Measurements from ENCODE around the gene SRSF1.

Gene SRSF1

DNA sequence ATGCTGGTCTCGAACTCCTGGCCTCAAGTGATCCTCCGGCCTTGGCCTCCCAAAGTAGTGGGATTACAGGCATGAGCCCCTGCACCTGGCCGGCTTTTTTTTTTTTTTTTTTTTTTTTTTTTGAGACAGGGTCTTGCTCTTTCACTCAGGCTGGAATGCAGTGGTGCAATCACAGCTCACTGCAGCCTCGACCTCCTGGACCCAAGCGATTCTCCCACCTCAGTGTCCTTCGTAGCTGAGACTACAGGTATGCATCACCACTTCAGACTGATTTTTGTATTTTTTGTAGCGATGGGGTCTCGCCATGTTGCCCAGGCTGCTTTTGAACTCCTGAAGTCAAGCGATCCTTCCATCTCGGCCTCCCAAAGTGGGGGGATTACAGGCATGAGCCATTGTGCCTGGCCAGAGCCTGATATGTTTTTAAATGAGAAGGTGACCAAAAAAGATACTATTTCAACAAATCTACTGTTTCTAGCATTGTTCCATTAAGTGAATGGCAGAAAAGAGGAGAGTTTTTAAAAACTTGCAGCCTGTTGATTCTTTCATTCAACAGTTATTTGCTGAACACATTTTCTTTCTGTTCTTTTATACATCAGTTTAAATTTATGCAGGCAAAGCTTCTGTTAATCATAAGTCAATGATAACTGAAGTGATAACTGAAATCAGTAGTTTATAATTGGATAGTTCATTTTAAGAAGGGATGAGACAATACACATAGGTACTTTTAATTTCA is 3.2 kb upstream of the SRSF1 start:
- DNase-seq: no peak

DNA sequence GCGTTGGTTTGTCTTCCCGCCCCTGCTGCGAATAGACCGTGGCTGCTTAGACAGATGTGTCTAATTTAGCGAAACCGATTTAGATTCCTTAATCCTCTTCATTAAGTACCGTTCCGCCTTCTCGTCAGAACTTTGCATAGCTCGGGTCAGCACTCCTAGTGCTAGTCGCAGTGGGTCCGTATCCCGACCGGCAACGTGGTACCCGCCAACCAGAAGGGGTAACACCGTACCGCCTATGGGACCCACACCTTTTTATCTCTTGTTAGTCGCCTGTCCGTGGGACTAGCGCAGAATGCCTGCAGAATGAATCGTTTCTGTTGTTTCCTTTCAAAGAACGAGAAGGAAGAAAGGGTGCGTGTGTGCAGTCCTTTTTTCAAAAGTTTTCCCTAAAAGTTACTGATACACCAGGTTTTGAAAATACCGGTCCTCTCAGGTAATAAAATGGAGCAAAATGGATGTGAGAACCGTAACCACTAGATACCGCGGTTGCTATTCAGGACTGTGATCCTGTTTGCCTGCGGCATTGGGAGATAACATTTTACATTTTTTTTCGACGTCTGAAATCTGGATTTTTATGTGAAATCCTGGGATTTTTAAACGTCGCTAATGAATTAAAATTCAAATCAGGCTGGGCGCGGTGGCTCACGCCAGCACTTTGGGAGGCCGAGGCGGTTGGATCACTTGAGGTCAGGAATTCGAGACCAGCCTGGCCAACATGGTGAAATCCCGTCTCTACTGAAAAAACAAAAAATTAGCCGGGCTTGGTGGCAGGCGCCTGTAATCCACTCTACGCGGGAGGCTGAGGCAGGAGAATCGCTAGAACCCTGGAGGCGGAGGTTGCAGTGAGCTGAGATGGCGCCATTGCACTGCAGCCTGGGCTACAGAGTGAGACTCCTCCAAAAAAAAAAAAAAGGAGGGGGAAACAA is 998 bp upstream of the SRSF1 start:
- no peak for DNase-seq

DNA sequence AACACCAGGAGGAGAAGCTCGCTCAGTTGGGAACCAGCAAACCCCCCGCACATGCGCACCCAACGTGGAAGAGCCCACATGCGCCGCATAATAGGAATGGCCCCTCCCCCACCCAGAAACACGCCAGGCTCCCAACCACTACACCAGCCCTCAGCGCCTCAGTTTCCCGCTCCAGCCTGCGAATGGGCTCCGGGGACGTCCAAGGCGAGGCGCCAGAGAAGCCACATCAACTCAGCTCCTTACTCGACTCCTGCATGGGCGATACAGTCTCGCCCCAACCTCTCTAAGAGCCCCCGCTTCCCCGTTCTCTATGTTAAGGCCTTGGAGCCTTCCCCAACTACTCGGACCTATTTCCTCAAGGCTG is 504 bp downstream of the SRSF1 start:
- peak; percentile 77 for DNase-seq

DNA sequence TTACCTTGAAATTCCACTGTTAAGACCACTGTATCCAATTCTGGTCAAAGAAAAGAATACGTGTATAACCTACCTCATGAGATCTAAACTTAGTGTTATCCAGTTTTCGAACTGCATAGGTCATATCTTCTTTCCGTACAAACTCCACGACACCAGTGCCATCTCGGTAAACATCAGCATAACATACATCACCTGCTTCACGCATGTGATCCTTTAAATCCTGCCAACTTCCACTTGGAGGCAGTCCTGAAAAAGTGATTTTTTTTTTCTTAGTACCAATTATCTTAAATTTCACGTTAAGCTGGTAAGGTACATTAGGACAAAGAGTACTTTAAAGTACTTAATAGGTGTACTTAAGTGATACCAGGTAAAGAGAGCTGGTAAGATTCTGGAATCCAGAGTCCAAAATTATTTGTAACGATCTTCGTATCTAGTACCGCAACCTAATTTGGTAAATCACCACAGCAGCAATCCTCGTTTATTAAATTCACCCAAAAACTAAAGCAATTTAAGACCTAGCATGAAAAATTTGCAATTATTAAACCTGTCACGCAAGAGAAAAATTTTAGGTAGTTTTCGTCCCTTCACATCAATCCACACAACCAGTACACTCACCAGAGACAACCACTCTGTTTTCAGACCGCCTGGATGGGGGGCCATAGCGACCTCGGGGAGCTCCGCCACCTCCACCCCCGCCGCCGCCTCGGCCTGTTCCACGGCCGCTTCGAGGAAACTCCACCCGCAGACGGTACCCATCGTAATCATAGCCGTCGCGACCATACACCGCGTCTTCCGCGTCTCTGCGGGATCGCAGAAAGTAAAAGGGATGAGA is 1.1 kb downstream of the SRSF1 start:
- DNase-seq: no peak

DNA sequence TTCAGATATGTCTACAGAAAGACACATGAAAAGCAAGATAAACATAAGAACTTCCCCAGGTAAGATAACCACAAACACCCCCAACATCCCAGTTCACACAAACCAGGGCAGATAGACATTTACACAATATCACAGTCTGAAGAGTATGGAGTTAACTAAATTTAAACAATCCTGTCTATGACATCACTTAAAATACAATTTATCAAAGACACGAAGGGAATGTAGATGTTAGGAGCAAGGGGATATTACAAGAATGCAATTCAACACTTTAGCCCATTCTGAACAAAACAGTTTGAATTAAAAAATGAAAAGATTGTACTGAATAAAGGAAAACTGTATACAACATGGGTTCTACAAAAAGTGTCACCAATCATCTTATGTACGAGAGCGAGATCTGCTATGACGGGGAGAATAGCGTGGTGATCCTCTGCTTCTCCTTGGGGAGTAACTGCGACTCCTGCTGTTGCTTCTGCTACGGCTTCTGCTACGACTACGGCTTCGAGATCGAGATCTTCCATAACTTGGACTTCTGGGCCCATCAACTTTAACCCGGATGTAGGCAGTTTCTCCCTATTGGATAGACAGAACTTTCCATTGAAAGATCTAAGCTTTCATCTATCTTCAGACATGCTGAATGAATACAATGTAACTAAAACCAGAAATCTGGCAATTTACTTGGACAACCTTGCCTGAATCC is 1.9 kb downstream of the SRSF1 start:
- no peak for DNase-seq

DNA sequence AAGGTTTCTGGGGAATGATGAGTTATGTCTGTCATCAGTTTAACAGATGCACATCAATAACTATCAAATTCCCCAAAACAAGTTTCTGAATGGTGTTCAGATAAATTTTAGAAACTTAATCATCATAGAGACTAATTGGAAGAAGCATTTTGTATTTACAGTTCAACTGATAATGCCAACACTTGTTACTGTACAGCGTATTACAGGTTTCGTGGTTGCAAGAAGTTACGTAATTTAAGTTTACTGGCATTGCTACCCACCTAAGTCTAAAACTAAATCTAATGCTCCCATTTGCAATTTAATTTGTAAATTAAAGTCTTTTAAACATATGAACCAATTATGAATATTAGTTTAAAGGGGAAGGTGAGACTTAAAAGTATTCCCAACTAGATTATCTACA is 3.0 kb downstream of the SRSF1 start:
- no peak for DNase-seq

DNA sequence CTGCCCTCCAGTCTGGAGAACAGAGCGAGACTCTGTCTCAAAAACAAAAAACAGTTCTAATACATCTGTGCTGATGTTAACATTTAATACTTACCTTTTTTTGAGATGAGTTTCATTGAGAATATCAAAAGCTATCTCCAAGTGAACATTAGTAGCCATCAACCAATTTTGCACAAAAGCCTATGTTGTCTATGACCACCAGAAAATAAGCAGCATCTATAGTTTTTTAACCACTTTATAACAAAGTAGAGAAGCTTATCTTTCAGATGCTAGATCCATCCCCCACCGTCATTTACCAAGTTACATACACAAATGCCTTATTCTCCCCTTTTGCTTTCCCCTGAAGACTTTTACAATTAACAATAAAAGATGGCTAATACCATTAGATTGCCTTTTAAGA is 4.1 kb downstream of the SRSF1 start:
- DNase-seq: no peak

DNA sequence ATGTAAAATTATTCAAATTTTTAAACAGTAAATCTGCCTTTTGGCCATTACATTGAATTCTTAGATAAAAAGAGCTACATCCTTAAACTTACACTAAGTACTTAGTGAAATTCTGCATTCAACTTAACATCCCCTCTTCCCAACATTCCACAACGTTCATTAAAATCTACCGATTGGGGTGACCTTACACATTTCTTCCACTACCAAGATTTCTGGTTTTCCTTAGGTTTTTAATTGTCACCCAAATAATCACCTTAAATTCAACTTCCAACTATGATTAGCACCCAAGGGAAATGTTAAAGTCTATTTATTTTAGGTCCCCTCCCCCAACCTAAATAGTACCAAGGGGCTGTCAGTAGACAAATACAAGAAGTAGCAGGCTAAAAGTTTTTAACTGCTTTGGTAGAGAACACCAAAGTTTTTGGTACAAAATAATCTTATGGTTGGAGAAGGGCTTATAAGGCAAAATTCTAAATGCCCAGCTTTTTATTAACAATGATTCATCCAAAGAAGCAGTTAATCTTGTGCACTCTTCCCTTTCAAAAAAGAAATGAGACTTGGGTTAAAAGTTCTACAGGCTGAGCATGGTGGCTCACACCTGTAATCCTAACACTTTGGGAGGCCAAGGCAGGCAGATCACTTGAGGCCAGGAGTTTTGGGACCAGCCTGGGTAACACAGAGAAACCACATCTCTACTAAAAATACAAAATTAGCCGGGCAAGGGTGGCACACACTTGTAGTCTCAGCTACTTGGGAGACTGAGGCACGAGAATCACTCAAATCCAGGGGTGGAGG is 4.7 kb downstream of the SRSF1 start:
- DNase-seq: no peak

DNA sequence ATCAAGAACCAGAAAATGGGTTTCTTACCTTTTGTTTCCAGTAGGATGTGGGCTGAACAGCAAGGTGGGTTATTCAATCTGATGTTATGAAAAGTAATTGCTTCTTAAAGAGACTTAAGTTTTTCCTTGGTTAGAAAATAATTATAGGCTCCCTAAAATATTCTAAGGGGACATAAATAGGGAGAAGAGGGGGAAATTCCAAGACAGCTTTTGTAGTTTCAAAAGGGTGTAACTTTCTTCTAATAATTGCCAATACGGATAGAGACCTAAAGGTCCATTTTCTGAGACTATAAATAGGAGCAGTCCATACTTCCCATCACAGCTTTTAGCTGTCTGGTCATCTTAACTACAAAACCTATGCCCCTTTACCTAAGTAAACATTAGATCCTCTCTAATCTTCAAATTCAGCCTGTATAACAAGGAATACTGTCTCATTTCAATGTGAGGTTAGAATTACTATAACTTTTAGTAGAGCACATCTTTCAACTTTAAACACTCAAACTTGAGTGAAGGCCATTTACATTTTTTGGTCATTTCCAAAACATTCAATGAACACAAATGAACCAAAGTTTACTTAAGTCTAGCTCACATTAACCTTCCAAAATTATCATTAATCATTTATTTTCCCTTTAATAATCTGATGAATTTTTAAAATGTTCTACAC is 5.5 kb downstream of the SRSF1 start:
- DNase-seq: no peak

DNA sequence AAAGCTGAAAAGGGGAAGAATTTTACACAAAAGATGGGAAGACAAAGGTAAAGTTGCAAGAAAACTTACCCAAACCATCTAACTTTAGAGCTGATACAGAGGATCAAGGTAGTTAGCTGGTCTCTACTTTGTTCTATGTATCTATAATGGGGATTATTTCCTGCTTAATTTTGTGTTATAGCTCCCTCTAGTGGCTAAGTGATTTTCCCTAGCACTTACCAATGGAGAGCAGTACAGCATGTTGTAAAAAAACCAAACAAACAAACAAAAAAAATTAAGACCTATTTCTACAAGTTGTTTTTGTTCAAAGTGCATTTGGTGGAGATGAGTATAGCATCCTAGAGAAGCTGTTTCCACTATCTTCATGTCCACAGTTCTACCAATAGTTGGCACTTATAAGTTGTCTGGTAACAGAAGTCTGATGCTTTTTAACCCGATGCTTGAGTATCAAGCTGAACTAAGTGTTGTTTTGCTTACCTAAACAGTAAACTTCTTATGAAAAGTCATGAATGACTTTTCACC is 7.5 kb downstream of the SRSF1 start:
- DNase-seq: no peak

DNA sequence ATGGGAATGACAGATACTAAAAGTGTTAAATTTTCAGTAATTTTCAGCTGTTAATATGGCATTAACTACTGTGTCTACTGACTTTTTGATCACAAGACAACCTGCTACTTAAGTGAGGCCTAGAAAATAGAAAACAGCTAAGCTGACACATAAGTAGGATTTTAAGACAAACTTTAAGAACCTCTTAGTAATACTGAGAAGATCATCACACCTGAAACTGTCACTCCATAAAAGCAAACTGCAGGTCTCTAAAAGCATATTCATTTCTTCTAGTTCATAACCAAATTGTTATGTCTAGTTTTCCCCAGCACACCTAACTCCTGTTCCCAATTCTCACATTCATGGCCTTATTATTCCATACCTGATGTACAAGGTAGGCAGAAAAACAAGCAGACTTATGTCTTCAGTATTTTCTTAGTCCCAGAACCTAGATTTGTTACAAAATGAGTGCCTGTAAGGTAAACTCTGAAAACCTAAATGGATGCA is 8.0 kb downstream of the SRSF1 start:
- no peak for DNase-seq

DNA sequence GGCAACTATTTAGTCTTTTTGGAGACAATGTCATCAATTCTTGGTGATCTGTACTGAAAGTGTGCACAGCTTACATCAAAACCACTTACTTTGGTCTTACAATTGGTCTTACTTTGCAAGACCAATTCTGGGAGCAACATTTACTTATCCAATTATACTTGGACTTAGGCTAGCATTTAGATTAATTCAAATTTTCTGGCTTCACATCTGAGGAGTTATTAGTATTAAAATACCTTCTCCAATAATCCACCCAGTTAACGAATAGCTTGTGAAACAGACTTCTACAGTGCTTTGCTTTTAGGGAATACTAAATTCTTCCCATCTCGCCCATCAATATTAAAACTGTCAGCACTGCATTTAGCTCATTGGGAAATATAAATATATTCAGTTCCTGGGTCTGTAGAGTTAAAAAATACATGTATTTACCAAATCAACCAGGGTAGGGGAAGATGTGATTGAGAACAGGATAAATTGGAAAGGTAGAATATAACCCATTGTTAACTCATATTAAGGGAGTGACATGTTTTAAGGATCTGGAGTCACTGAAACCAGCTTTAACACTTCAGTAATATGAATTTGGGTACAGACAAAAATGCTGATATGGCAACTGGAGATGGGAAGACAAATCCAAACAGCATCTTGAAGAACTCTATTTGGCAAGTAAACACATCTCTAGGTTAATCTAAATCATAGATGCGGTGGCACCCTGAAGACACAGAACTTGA is 9.8 kb downstream of the SRSF1 start:
- DNase-seq: no peak

DNA sequence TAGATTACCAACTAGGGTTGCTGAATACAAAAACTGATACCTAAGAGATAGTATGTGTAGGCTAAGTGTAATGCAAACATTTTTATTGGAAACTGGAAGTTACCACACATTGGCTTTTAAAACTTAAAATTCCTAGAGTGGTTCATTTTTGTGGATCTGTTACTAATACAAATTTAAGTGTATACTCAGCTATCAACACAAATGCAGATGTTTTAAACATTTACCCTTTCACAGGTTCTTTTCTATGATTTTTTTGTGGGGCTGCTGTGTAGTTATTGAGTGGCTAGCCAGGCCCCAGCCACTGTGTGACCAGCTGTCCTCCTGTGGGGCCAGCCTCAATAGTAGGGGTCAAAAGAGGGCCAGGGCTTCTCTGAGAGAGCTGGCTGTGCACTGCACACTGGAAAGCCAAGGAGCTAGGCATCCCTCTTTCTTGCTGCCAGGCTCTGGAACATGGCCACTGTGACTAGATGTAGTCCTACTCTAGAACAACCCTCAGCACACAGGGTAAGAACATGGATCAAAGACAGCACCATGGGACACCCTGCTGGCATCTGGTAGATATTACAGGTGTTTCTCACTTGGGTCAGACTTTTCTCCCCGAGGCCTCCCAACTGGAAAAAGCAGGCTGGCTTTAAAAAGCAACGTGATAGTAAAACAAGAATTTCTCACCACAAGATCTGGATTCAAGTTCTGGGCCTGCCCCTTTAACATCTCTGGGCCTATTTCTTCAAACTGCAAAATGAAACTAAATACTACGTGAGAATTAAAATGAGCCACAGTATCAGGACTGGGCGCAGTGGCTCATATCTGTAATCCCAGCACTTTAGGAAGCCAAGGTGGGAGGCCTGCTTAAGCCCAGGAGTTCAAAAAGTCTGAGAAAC is 11.7 kb downstream of the SRSF1 start:
- DNase-seq: peak; percentile 73

DNA sequence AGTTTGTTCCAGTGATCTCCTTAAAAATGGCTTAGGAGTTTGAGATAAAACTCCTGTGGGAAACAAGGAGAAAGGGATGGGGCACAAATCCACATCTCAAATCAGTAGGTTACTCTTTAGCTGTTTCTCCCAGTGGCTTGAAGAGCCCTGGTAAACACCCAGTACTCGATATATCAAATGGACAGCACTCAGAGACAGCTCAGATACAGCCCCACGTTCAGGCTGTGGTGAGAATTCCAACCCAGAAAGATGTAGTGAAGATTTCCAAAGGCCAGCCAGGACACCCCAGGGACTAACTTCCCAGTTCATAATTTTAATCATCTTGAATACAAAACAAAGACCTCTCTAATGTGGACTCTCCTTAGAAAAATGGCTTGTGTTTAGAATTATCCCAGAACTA is 12.6 kb downstream of the SRSF1 start:
- no peak for DNase-seq

DNA sequence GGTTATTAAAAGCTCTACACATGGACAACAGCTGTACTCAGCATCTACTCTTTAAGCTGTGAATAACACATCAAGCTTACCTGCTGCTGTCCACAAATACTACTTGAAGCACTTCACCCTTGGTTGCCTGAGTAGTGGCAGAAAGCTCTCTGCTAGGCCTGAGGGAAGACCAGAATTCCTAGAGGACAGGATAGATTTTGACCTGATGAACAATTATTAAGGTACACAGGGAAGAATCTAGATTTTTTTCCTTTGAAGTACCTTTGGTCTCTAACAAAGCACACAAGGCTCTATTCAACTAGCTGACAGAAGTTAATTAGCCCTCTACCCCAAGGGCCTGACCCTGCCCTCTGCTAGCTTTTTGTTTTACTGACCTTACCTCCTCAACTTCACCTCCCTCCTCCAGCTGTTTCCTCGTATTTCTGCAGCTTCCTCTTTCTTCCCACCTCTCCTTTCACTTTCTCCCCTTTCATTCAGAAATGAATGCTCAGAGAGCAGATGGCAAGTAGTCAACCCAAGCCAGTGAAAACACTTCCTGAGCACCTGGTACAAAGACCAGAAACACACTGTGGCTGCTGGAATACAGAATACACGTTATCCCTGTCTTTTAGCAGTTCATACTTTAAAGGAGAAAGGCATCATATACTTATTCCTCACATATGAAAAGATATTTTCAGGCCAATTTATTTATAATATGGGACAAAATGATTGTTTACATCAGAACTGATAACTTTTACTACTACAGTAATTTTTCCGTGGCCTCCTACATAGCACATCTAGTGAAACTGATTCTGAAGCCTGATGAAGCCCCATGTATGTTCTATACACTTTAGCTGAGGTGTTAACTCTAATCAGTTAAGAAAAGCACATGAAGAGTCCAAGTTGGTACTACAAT is 13.3 kb downstream of the SRSF1 start:
- DNase-seq: no peak

DNA sequence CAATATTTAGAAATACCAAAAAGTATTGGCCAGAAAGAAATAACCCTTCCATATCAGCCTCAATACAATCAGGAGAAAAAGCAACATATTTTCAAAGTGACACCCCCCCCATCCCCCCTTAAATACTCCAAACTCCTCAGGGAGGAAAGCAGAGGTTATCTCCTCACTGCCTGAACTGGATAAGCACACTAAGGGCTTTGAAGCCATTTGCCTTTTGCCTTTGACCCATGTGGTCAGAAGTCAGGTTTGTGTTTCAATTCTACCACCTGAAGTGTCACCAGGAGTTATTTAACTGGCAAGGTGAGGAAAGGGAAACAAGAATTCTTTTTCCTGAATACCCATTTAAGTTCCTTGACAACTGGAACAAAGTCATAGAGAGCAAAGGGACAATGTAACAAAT is 15.5 kb downstream of the SRSF1 start:
- DNase-seq: no peak

DNA sequence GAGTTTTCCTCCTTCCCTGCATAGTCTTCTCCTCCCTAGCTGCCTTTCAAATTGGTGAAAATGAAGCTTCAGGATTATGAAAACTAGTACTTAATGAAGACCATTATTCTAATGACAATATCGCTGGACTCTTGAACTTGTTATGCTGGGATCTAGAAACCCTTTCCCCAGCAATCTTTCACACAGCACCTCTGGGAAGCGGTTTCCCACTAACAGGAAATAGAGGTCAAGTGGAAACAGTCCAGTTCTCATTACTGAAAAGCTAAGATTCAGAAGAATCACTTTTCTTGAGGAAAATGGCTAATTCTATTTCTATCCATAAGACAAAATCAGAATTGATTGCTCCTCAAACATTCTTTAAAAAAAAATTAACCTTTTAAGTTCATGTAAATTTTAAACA is 17.0 kb downstream of the SRSF1 start:
- DNase-seq: no peak
